Measurements from ENCODE around the gene INSC. TPM values are rescaled to one million over a fixed set of nuclear protein-coding genes. Genes with fewer than 3 reads are reported as not detected.
A peak's percentile ranks its signal among the peaks of the same experiment; 100 is the strongest.

The INSC gene
- total RNA-seq, 2 experiments from 2014 or later = not detected

DNA sequence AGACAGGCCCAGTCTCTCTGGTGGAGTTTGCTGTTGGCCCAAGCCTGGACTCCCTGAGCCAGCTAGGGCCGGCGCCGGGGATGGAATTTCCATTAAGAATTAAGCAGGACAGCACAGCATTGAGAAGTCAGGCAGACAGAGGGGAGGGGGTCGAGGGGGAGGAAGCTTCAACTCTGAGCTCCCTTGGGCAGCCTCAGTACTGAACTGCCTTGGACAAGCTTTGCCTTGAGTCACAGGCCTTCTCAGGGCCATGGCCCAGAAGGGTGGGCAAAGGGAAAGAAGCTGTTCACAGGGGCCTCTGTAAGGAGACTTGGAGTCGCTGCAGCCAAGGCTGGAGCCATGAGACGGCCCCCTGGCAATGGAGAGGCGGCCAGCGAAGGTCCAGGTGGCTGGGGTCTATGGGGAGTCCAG lies 2.6 kb upstream of the INSC start:
- no peaks in the 10 kb centered on the region for H3K36me3 ChIP-seq (ENCODE audit: insufficient read depth, low read length)
- ChIA-PET CTCF (no interaction called here), POLR2A (no interaction called here)
- no peak overlapping the region for H3K27ac Mint-ChIP-seq
- peaks cover 37% of the 10 kb centered on the region for H3K27me3 Mint-ChIP-seq
- TF ChIP-seq, protein P1, sequence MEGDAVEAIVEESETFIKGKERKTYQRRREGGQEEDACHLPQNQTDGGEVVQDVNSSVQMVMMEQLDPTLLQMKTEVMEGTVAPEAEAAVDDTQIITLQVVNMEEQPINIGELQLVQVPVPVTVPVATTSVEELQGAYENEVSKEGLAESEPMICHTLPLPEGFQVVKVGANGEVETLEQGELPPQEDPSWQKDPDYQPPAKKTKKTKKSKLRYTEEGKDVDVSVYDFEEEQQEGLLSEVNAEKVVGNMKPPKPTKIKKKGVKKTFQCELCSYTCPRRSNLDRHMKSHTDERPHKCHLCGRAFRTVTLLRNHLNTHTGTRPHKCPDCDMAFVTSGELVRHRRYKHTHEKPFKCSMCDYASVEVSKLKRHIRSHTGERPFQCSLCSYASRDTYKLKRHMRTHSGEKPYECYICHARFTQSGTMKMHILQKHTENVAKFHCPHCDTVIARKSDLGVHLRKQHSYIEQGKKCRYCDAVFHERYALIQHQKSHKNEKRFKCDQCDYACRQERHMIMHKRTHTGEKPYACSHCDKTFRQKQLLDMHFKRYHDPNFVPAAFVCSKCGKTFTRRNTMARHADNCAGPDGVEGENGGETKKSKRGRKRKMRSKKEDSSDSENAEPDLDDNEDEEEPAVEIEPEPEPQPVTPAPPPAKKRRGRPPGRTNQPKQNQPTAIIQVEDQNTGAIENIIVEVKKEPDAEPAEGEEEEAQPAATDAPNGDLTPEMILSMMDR (IDR thresholded peaks at IDR 0.05) = no peak
- ATAC-seq (ENCODE audit: poor library complexity) (no peak), DNase-seq (no peak)
- intact Hi-C loops (cut with DNase I, micrococcal nuclease) = no loop called here
- no peak overlapping the region for H3K4me3 ChIP-seq (ENCODE audit: low read length)
- H3K27ac ChIP-seq (ENCODE audit: low read depth in 1 of 2, low read length in 2 of 2) = no peak overlapping the region
- H3K4me1 ChIP-seq (ENCODE audit: insufficient read depth, low read length) = peaks cover 3% of the 10 kb centered on the region
- peaks cover 18 to 21% of the 10 kb centered on the region in 2 experiments for H3K27me3 ChIP-seq (ENCODE audit: control insufficient read depth in 1 of 2, insufficient read depth in 2 of 2, low read length in 2 of 2)
- H3K9me3 ChIP-seq (ENCODE audit: control insufficient read depth in 1 of 2, insufficient read depth in 1 of 2, low read length in 2 of 2) = no peaks in the 10 kb centered on the region
- no peaks in the 10 kb centered on the region for H3K9me3 Mint-ChIP-seq
- H3K36me3 Mint-ChIP-seq (ENCODE audit: low read depth) = no peaks in the 10 kb centered on the region
- peaks cover 16% of the 10 kb centered on the region for H3K4me1 Mint-ChIP-seq (ENCODE audit: low read depth)
- no peak overlapping the region for H3K4me3 Mint-ChIP-seq

- H3K9me3 ChIP-seq (ENCODE audit: control insufficient read depth in 1 of 2, insufficient read depth in 1 of 2, low read length in 2 of 2) = no peaks in the 10 kb centered on the region
- ChIA-PET CTCF (no interaction called here), POLR2A (no interaction called here)
- H3K27me3 Mint-ChIP-seq = peaks cover 49% of the 10 kb centered on the region
- no peak overlapping the region for H3K27ac Mint-ChIP-seq
- DNase-seq = peak in 2 of 14 experiments; percentile 5 to 7
- peaks cover 3% of the 10 kb centered on the region for H3K4me1 ChIP-seq (ENCODE audit: insufficient read depth, low read length)
- no peak overlapping the region for H3K4me3 Mint-ChIP-seq
- H3K4me1 Mint-ChIP-seq (ENCODE audit: low read depth) = peaks cover 16% of the 10 kb centered on the region
- H3K9me3 Mint-ChIP-seq = no peaks in the 10 kb centered on the region
- no peaks in the 10 kb centered on the region for H3K36me3 Mint-ChIP-seq (ENCODE audit: low read depth)
- H3K27ac ChIP-seq (ENCODE audit: low read depth in 1 of 2, low read length in 2 of 2) = no peak overlapping the region
- H3K27me3 ChIP-seq (ENCODE audit: control insufficient read depth in 1 of 2, insufficient read depth in 2 of 2, low read length in 2 of 2) = peaks cover 27 to 30% of the 10 kb centered on the region in 2 experiments
- H3K4me3 ChIP-seq (ENCODE audit: low read length) = no peak overlapping the region
- H3K36me3 ChIP-seq (ENCODE audit: insufficient read depth, low read length) = no peaks in the 10 kb centered on the region
- TF ChIP-seq, protein P1 (IDR thresholded peaks at IDR 0.05) = no peak
- intact Hi-C loops (cut with DNase I, micrococcal nuclease) = no loop called here
- no peak for ATAC-seq (ENCODE audit: poor library complexity)
These were observed 1.3 kb upstream of the INSC start for GRCh38 chr11:15113381-15113780.

- CTCF ChIA-PET = no interaction called here
- no peak overlapping the region for H3K27ac Mint-ChIP-seq
- peaks cover 32 to 45% of the 10 kb centered on the region in 2 experiments for H3K27me3 ChIP-seq (ENCODE audit: control insufficient read depth in 1 of 2, insufficient read depth in 2 of 2, low read length in 2 of 2)
- H3K4me3 Mint-ChIP-seq = no peak overlapping the region
- DNase-seq (no peak), ATAC-seq (ENCODE audit: poor library complexity) (no peak)
- no peak overlapping the region for H3K27ac ChIP-seq (ENCODE audit: low read depth in 1 of 2, low read length in 2 of 2)
- no peak overlapping the region for H3K4me3 ChIP-seq (ENCODE audit: low read length)
- POLR2A ChIA-PET = no interaction called here
- H3K27me3 Mint-ChIP-seq = peaks cover 65% of the 10 kb centered on the region
- H3K36me3 ChIP-seq (ENCODE audit: insufficient read depth, low read length) = no peaks in the 10 kb centered on the region
- H3K4me1 Mint-ChIP-seq (ENCODE audit: low read depth) = peaks cover 16% of the 10 kb centered on the region
- no peaks in the 10 kb centered on the region for H3K36me3 Mint-ChIP-seq (ENCODE audit: low read depth)
- intact Hi-C loops (cut with DNase I, micrococcal nuclease) = no loop called here
- H3K4me1 ChIP-seq (ENCODE audit: insufficient read depth, low read length) = peaks cover 3% of the 10 kb centered on the region
- no peaks in the 10 kb centered on the region for H3K9me3 Mint-ChIP-seq
- H3K9me3 ChIP-seq (ENCODE audit: control insufficient read depth in 1 of 2, insufficient read depth in 1 of 2, low read length in 2 of 2) = no peaks in the 10 kb centered on the region
- TF ChIP-seq, protein P1 (IDR thresholded peaks at IDR 0.05) = no peak
These were observed 963 bp downstream of the INSC start for GRCh38 chr11:15115686-15116085.
